Immature natural killer cell (primary cell): ENCODE data around the gene LRP10. TPM values are rescaled to one million over a fixed set of nuclear protein-coding genes. Genes with fewer than 3 reads are reported as not detected.

Experiments
- polyA plus RNA-seq, 3 donors: library from polyadenylated mRNA; unstranded; fragments of 300-500 nt; fragmentation: Illumina TruSeq; gene quantifications; one replicate each; pipeline ENCODE4 v1.2.3, GENCODE V29; 2021

Gene LRP10
- polyA plus RNA-seq, 3 donors from 2014 or later, result 74.6 to 146 (median 136) TPM

Other genes starting within 250 kb of the LRP10 start
- gene OR6J1, start 227.4 kb upstream of the LRP10 start, polyA plus RNA-seq, result not detected
- gene OXA1L, start 105.1 kb upstream of the LRP10 start, polyA plus RNA-seq, result 10 to 100 TPM; 27.9 to 48.5 (median 44.0) TPM
- gene SLC7A7, start 56.3 kb upstream of the LRP10 start, polyA plus RNA-seq, result 1 to 10 TPM in 2 of 3 donors, under 1 TPM in 1; 0.67 to 5.8 (median 1.1) TPM
- gene MRPL52, start 41.9 kb upstream of the LRP10 start, polyA plus RNA-seq, result 100 to 1,000 TPM in 2 of 3 donors, 10 to 100 TPM in 1; 56.8 to 188 (median 147) TPM
- not detected for gene MMP14, start 35.2 kb upstream of the LRP10 start, polyA plus RNA-seq
- gene REM2, start 11.5 kb downstream of the LRP10 start, polyA plus RNA-seq, result under 1 TPM; 0.22 to 0.74 (median 0.66) TPM
- gene RBM23, start 47.4 kb downstream of the LRP10 start, polyA plus RNA-seq, result 10 to 100 TPM; 80.9 to 91.9 (median 85.5) TPM
- gene PRMT5, start 57.6 kb downstream of the LRP10 start, polyA plus RNA-seq, result 10 to 100 TPM; 32.9 to 34.9 (median 34.7) TPM
- 10 to 100 TPM; 23.0 to 26.2 (median 23.2) TPM for gene HAUS4, start 85.3 kb downstream of the LRP10 start, polyA plus RNA-seq
- gene AJUBA, start 110.8 kb downstream of the LRP10 start, polyA plus RNA-seq, result under 1 TPM in 2 of 3 donors, not detected in 1; 0.18 to 0.21 TPM
- gene C14orf93, start 138.4 kb downstream of the LRP10 start, polyA plus RNA-seq, result 1 to 10 TPM; 3.4 to 9.8 (median 5.0) TPM
- 10 to 100 TPM; 25.6 to 54.3 (median 39.7) TPM for gene PSMB5, start 163.2 kb downstream of the LRP10 start, polyA plus RNA-seq
- gene PSMB11, start 170.5 kb downstream of the LRP10 start, polyA plus RNA-seq, result not detected
- gene CDH24, start 185.8 kb downstream of the LRP10 start, polyA plus RNA-seq, result 1 to 10 TPM in 1 of 3 donors, under 1 TPM in 2; 0.64 to 1.2 (median 0.78) TPM
- gene ACIN1, start 223.4 kb downstream of the LRP10 start, polyA plus RNA-seq, result 10 to 100 TPM in 1 of 3 donors, 1 to 10 TPM in 1, under 1 TPM in 1; 0.40 to 15.0 (median 4.5) TPM
- gene C14orf119, start 223.8 kb downstream of the LRP10 start, polyA plus RNA-seq, result 100 to 1,000 TPM in 2 of 3 donors, 10 to 100 TPM in 1; 85.2 to 184 (median 135) TPM
- not detected for gene CIROP, start 233.2 kb downstream of the LRP10 start, polyA plus RNA-seq
- gene CEBPE, start 247.5 kb downstream of the LRP10 start, polyA plus RNA-seq, result not detected